Suppressor macrophage treated with lipopolysaccharide for 1 hour (primary cell): ENCODE data around the gene CDKN2A.
"Not testable (repeated sequence)": the region's sequence is repeated elsewhere in the genome, so short reads cannot be mapped to it uniquely, and the experiment has no call there.

ENCODE experiments used
- DNase-seq, 3 donors: peaks; one replicate each; pipeline ENCODE4 v3.0.0-alpha.2; 2020 to 2022

CDKN2A gene

DNA sequence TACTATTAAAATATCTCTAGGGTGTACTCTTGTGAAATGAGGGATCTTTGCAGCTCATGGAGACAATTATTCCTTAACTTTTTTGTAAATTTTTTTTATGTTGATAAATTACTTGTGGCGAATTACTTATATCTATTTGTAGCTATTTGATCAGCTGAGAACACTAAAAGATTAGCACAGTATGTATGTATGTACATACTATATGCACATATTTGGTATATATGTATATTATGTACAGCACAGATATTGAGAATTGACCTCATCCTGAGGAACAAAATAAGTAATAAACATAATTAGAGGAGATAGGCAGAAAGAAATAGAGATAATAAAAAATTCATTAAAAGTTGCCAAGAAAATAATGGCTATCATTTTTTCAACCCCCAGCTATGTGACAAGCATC lies 11.8 kb downstream of the CDKN2A start:
- DNase-seq = no peak

DNA sequence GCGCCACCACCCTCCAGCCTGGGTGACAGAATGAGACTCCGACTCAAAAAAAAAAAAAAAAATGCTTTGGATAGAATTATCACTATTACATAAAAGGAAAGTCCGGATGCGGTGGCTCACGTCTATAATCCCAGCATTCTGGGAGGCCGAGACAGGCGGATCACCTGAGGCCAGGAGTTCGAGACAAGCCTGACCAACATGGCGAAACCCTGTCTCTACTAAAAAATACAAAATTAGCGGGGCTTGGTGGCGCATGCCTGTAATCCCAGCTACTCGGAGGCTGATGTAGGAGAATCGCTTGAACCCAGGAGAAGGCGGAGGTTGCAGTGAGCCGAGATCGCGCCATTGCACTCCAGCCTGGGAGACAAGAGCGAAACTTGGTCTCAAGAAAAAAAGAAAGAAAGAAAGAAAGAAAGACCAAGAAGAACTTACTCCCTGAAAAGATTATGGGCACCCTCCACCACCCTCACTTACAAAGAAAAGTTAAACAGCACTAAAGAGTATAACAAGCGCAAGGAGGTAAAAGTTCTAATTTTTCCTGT lies 17.8 kb downstream of the CDKN2A start:
- DNase-seq = no peak

DNA sequence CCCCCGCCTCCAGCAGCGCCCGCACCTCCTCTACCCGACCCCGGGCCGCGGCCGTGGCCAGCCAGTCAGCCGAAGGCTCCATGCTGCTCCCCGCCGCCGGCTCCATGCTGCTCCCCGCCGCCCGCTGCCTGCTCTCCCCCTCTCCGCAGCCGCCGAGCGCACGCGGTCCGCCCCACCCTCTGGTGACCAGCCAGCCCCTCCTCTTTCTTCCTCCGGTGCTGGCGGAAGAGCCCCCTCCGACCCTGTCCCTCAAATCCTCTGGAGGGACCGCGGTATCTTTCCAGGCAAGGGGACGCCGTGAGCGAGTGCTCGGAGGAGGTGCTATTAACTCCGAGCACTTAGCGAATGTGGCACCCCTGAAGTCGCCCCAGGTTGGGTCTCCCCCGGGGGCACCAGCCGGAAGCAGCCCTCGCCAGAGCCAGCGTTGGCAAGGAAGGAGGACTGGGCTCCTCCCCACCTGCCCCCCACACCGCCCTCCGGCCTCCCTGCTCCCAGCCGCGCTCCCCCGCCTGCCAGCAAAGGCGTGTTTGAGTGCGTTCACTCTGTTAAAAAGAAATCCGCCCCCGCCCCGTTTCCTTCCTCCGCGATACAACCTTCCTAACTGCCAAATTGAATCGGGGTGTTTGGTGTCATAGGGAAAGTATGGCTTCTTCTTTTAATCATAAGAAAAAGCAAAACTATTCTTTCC lies 19.3 kb downstream of the CDKN2A start:
- DNase-seq = peak; percentile 66 to 86 (median 79)

DNA sequence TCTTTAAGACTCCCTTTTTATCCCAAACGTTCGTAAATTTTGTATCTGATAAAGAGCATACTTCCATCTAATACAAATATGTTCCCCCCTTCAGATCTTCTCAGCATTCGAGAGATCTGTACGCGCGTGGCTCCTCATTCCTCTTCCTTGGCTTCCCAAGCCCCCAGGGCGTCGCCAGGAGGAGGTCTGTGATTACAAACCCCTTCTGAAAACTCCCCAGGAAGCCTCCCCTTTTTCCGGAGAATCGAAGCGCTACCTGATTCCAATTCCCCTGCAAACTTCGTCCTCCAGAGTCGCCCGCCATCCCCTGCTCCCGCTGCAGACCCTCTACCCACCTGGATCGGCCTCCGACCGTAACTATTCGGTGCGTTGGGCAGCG lies 19.9 kb downstream of the CDKN2A start:
- no peak for DNase-seq

DNA sequence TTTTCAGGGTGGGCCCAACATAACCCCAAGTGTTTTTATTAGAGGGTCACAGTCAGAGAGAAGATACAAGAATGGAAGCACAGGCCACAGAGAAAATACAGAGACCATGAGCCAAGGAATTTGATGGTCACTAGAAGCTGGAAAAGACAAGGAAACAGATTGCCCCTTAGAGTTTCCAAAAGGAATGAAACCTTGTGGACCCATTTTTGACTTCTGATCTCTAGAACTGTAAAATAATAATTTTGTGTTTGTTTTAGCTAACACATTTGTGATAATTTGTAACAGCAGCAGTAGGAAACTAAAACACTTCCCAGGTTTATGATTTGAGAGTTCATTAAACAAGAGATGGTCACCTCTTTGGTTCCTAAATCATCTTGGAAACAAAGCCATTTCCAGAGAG lies 21.8 kb downstream of the CDKN2A start:
- DNase-seq = no peak

DNA sequence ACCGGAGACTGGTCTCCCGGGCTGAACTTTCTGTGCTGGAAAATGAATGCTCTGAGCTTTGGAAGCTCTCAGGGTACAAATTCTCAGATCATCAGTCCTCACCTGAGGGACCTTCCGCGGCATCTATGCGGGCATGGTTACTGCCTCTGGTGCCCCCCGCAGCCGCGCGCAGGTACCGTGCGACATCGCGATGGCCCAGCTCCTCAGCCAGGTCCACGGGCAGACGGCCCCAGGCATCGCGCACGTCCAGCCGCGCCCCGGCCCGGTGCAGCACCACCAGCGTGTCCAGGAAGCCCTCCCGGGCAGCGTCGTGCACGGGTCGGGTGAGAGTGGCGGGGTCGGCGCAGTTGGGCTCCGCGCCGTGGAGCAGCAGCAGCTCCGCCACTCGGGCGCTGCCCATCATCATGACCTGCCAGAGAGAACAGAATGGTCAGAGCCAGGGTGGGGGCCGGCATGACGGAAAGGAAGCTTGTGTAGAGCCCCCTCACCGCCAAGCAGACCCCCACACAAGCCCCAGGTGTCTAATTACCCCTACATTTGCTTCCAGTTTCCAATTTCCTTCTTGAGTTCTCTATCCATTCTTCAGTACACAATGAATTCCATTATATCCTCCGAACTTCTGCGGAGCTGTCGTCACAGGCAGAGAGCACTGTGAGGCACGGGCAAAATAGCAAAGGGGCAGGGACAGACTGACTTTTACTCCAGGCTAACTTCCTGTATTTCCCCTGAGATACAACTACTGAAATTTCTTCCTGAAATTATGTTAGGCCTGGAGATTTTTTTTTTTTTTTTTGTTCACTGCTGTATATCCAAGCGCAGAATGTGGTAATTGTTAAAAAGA lies 23.2 kb downstream of the CDKN2A start:
- peak; percentile 53 to 73 (median 60) for DNase-seq

DNA sequence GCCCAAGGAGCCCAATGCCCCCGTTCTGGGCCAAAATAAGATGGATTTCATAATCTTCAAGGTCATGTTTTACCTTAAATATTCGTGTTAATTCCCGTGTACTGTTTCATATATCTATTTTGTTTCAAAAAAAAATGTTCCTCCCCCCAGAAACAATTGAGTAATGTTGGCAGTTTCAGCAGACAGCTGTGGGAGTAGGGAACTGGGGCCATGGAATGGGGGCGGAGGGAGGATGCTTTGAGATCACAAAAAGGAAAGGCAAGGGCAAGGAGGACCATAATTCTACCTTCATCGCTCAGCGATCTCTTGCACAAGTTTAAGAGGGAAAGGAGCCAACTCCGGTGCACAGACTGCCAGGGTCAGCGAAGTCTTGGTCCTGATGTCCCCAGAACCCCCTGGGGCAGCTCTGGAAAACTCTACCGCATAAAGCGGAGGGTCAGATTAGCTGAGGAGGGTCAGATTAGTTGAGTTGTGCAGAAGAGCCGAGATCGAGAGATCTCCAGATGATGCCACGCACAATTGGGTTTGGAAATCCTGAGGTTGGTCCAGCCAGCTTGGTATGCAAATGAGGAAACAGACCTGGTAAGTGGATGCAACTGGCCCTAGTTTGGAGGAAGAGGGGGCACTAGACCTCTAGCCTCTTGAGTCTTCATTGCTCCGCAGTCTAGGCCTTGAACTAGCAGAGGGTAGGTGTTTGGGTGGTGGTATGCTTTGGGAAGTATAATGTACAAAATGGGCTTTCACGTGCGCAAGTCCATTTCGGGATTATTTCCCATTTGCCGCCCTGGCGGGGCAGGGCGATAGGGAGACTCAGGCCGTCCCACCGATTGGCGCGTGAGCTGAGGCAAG lies 24.0 kb downstream of the CDKN2A start:
- peak; percentile 70 to 73 (median 71) for DNase-seq

DNA sequence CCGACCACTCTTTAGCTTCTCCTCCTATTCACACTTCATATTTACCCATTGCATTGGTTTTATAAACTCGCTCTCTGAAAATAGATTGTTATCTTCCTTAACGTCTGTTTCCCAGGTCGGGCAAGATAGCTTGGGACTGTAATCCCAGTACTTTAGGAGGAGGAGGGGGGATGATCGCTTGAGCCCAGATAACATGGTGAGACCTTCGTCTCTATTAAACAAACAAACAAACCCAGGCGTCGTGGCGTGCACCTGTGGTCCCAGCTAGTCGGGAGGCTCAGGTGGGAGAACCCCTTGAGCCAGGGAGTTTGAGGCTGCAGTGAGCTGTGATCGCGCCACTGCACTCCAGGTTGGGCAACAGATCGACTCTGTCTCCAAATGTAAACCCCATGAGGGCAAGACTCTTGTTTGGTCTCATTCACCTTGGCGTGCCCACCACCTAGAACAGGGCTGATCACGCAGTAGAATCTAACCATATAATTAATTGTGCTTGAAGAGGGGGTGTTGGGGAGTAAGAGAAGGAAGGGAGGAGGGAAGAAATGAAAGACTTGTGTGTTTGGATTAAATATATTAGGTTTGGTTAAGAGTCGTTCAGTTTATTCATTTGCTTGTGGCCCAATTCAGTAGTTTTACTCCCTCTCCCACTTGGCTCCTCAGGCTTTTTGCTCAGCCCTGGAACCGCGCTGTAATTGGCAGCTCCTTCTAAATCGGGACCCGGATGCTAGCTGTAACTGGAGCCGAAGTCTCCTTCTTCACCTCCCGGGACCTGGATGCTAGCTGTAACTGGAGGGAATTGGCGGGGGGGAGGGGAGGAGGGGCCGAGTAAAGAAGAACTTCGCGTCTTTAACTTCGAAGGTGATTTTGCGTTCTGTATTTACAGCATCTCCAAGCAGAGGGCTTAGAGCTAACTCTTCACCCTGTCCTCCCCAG lies 24.9 kb downstream of the CDKN2A start:
- no peak for DNase-seq

DNA sequence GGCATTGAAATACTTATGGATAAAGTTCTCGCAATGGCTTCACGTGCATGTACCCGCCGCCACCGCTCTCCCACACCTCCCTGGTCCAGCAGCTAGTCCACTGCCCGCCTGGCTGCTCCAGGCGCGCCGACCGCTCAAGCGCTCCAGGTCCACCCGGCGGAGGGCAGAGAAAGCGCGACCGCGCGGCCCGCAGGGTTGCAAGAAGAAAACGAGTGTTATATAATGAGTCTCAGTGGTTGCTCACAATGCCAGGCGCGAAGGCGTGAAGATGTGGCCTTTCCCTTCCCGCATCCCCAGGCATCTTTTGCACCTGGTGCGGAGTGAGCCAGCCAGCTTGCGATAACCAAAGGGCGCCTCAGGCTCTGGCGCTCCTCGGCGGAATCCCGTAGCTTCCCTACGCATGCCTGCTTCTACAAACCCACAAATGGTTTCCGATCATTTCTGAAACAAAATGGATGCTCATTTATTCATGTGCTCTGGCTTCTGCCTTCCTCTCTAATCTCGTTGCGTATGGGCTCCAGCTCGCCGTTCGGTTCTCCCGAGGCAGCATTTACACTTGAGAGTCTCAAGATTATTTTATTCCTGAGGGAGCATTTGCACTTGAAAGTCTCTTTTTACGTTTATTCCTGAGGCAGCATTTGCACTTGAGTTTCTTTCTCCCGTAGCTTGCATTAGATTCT lies 25.7 kb downstream of the CDKN2A start:
- peak in 1 of 3 donors; percentile 50 for DNase-seq

DNA sequence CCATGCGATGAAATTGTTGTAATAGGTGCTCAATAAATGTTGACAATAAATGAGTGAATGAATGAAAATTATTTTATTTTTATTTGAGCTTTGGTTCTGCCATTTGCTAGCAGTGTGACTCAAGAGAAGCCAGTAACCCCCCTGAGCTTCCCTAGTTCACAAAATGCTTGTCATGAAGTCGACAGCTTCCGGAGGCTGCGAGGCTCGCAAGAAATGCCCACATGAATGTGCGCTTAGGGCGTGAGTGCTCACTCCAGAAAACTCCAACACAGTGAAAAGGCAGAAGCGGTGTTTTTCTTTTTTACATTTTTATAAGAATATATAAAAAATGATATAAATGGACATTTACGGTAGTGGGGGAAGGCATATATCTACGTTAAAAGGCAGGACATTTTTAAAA lies 26.5 kb downstream of the CDKN2A start:
- peak; percentile 81 to 89 (median 82) for DNase-seq

DNA sequence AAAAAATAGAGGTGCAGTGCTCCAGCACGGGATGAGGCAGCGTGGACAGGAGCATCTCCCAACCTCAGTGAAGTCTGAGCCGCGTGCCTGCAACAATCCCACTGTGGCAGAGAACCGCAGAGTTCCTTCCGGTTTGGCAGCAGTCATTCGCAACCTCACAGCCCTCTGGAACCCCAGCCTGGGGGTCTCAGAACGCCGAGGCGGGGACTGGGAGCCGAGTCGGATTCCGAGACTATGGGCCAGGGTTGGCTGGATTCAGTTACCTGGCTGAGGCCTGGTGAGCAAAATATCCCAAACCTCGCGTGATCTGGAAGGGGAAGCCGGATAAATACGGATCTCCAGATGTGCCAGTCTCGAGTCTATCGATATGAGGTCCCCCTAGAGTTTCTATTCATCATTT lies 27.0 kb downstream of the CDKN2A start:
- DNase-seq = peak in 1 of 3 donors; percentile 21

DNA sequence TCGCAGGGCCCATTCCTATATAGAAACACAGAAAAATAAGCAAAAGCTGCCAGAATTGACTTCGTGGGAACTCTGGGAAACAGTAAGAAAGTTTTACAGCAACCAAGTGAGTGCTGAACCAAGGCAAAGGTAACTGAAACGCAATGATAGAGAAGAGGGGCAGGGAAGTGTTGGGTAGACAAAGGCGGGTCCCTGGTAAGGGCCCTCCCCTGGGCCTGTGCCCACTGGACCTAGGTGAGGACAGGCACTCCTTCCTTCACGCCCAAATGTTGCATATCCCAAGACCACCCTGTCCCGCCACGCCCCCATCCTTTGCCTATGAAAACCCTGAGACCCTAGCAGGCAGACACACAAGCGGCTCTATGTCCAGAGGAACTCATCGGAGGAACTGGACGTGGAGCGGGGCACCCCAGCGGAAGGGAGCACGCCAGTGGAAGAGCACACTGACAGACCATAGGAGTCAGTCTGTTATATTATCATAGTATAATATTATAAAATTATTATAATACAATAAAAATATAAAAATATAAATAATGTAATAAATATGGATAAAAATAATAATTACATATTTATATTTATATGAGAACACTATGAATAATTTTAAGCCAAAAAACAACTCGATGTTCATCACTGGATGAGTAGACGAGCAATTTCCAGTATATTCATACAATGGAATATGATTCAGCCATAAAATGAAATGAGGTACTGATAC lies 27.9 kb downstream of the CDKN2A start:
- no peak for DNase-seq

DNA sequence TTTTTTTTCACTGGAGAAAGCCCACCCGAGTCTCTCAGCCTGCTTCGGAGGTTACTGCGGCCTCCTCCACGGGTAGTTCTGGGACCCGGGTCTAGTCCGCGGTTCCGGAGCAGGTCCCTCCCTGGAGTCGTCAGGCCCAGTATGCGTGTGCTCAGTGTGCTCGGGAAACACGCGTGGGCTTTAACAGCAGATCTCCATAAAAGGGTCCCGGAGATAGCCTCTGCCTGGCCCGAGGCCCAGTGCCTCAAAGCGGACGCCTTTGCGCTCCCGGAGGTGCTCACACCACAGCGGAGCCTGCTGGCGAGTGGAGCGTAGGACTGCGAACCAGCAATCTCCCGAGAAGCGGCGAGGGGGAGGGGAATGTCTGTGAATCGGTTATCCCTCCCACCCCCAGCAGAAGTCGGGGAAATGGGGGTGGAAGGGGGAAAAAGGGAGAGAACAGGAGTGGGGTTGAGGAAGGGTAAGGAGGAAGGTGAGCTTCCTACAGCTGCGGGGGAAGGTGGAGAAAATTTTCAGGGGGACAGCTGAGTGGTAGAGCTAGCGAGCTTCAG lies 28.7 kb downstream of the CDKN2A start:
- DNase-seq = peak; percentile 79 to 87 (median 81)

DNA sequence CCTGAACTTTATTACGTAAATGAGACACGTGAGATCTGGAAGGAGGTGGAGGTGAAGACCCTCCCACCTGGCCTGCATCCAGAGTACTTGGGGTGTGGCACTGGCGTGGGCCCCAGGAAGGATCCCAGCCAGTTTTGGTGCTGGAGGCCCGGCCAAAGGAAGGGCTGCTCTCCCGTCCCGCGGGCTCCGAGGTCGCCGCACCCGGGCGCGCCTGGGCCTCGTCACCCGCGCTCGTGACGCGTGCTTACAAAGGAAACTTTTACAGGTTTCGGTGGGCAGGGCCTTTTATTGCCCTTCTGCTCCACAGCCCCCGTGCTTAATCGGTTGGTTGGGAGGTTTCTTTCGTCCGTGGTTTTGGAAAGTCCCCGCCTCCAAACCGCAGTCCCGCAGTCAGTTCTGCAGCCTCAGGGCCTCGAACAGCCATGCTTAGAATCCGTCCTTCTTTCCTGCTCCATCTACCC lies 29.2 kb downstream of the CDKN2A start:
- DNase-seq = peak; percentile 81 to 85 (median 83)

DNA sequence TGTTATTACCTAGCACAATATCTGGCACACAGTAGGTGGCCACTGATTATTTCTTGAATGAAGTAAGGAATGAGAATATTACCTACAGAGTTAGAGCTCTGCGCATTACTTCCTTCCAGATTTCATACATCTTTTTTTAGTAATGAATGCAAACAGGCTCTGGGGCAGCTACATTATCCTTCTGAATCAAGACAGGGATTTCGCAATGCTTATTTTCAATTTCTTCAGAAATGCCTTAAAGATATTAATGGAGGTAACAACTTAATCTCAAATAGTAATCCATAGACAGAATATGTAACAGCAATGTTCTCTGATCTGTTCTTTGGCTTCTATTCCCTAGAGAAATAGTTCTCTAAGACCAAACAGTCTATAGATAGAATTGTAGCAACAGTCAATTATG lies 32.6 kb downstream of the CDKN2A start:
- no peak for DNase-seq

DNA sequence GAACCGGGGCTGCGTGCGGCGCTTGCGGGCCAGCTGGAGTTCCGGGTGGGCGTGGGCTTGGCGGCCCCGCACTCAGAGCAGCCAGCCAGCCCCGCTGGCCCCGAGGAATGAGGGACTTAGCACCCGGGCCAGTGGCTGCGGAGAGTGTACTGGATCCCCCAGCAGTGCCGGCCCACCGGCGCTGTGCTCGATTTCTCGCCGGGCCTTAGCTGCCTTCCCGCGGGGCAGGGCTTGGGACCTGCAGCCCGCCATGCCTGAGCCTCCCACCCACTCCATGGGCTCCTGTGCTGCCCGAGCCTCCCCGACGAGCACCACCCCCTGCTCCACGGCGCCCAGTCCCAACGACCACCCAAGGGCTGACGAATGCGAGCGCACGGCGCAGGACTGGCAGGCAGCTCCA lies 34.9 kb downstream of the CDKN2A start:
- not testable (repeated sequence) for DNase-seq

DNA sequence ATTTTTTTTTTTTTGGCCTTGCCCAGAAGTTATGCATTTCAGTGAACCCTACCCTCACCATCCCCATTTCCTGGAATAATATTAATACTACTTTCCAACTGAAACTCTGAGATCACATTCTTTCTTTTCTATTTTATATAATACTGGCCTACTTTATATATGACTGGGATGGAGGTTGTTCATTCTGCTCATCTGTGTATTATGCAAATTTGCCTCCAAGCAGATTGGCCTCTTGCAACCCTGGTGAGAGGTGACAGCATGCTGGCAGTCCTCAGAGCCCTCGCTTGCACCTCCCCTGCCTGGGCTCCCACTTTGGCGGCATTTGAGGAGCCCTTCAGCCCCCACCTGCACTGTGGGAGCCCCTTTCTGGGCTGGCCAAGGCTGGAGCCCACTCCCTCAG lies 35.4 kb downstream of the CDKN2A start:
- DNase-seq = no peak

DNA sequence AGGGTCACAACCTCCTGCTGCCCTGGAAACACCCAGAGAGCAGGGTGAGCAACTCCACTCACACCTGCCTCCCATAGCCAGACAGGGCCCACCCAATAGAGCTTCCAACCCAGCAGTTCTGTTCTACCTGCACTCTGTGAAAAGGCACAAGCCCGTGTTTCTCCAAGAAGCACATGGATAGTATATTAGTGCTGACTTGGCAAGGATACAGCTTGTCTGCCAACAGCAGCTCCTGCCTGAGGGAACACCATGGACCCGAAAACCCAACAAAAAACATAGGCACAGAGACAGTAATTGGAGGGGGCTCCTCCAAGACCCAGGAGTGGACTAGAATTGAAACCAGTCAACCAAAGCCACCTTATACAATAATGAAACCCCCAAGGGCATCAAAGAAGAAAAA lies 48.6 kb downstream of the CDKN2A start:
- DNase-seq = no peak

DNA sequence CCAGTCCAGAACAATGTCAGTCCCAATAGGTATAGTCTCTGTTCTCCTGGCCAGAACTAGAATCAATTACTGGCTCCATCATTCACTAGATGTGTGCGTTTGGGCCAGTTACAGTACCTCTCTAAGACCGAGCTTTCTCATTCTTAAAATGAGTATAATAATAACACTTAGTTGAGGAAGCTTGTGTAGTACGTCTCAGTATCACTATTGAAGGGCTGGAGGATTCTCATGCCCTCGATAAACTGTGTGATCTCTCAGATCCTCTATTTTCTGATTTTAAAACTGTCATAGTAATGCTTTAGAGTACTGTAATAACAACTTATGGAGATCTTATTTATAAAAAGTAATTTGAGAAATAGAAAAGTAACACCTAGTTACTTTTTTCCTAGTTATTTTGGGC lies 50.7 kb downstream of the CDKN2A start:
- no peak for DNase-seq

DNA sequence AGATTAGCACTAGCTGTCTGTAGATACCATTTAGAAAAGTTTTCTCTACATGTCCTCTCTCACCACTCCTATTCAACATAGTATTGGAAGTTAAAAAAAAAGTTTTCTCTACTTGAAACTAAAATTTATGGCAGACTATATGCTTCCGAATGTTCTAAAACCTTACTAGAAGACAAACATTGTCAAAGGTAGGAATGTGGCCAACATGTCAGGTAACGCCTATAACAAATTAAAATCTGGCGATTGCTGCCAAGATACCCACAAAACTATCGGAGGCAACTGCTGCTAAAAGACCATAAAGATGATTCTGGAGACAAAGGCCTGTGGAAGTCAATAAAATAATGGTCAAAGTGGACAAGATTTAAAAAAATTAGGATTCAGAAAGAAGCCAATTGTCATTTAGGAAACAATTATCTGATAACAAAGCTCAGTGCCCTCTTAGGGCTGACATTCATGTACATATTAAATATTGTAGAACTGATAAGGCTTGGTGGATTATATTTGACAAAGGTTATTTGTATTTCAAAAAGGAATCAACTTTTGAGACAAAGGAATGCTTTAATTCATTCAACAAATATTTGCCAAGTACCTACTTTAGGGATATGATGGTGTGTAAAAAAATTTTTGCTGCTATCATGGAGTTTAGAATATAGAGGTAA lies 52.7 kb downstream of the CDKN2A start:
- DNase-seq = no peak
